Inflammatory macrophage treated with lipopolysaccharide for 1 hour (primary cell): ENCODE measurements around the gene NXF3.
"Not testable (repeated sequence)": the region's sequence is repeated elsewhere in the genome, so short reads cannot be mapped to it uniquely, and the experiment has no call there.

Experiments
- DNase-seq, 2 donors: peaks; one replicate each; pipeline ENCODE4 v3.0.0-alpha.2; 2020 to 2022

The NXF3 gene

GRCh38 chrX:103092942-103093341, at the start of gene NXF3:
Gene NXF3 (minus strand): TSS chrX:103093143. CDS start chrX:103093023, 120 bp downstream.
- DNase-seq, result no peak

GRCh38 chrX:103136528-103136927, 43.6 kb upstream of the NXF3 start:
- not testable (repeated sequence) for DNase-seq

- no peak for DNase-seq
These were observed 31.3 kb upstream of the NXF3 start for GRCh38 chrX:103124284-103124683.

DNA sequence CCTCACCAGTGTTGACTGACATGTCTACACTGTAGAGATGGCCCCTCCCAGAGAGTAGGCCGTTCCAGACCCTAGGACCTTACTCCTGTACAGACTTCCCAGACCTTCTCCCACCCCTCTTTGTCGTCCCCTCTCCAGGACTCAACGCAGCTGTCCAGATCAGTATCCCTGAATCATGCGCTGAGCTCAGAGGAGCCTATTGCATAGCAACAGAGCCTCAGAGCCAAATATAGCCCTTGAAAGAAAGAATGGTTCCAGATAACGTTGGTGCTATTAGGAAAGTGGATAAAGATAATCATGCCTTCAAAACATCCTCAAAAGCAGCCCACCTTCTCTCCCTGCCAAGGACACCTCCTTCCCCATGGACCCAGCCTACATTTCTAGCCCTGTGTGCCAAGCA, 27.8 kb upstream of the NXF3 start:
- no peak for DNase-seq

DNA sequence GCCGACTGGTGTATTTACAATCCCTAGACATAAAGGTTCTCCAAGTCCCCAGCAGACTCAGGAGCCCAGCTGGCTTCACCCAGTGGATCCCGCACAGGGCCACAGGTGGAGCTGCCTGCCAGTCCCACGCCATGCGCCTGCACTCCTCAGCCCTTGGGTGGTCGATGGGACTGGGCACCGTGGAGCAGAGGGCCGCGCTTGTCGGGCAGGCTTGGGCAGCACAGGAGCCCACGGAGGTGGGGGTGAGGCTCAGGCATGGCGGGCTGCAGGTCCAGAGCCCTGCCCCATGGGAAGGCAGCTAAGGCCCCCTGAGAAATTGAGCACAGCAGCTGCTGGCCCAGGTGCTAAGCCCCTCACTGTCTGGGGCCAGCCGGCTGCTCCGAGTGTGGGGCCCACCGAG, 24.0 kb upstream of the NXF3 start:
- DNase-seq, result not testable (repeated sequence)

GRCh38 chrX:103109497-103109896, 16.6 kb upstream of the NXF3 start:
- not testable (repeated sequence) for DNase-seq

- DNase-seq, result no peak
These were observed 14.9 kb upstream of the NXF3 start for GRCh38 chrX:103107836-103108235.

DNA sequence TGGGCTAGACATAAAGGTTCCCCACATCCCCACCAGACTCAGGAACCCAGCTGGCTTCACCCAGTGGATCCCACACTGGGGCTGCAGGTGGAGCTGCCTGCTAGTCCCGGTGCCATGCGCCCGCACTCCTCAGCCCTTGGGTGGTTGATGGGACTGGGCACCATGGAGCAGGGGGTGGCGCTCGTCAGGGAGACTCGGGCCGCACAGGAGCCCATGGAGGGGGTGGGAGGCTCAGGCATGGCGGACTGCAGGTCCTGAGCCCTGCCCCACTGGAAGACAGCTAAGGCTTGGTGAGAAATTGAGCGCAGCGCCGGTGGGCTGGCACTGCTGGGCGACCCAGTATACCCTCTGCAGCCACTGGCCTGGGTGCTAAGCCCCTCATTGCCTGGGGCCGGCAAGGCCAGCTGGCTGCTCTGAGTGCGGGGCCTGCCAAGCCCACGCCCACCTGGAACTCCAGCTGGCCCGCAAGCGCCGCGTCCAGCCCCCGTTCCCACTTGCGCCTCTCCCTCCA, 14.3 kb upstream of the NXF3 start:
- not testable (repeated sequence) for DNase-seq

GRCh38 chrX:103104370-103104769, 11.4 kb upstream of the NXF3 start:
- DNase-seq, result not testable (repeated sequence)

GRCh38 chrX:103103866-103104265, 10.9 kb upstream of the NXF3 start:
- not testable (repeated sequence) for DNase-seq

DNA sequence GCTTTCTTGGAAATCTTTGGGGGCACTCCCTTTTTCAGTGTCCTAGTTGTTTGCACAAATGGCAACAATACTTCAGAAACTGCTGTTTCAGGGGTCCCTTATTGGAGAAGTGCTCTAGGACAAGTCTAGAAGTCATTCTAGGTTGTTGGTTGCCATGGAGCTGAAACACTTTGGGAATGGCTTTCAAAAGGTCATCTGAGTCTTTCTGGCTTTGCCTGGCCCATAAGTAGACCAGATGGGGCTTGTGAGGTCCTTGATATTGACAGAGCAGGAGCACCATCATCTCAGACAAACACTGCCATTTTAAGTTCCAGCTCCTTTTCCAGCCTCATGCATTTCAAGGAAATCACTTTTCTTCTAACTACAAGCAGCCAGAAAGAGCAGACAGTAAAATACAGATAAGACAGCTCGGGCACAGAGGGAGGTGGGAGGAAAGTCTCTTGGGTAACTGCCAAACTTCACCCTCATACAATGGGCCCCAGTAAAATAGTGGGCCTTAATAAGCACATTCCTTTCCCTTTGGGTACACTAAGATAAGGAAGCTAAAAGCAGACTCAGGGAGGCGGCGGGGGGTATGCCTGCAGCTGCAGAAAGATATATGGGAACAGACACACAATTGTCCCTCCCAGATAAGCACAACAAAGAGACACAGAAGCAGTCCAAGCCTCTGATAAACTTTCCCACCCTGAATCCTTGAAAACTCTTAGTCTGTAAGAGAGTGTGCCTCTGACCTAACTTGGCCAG, 8.5 kb upstream of the NXF3 start:
- DNase-seq, result no peak

DNA sequence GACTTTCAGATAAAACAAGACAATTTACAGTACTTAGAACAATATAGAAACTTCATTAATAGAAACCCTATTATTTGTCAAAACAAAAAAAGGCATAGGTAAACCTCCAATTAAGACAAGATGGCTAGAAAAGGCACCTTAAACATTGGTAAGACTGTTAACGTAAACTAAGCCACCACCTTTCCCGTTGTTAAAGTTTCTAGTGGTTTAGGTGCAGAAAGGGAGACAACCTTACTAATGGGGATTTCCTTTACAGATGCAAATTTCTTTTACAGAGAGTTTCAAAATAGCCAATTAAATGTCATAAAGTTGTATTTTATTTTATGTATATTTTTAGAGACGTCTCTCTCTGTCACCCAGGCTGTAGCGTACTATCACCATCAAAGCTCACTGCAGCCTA, 7.5 kb upstream of the NXF3 start:
- no peak for DNase-seq

DNA sequence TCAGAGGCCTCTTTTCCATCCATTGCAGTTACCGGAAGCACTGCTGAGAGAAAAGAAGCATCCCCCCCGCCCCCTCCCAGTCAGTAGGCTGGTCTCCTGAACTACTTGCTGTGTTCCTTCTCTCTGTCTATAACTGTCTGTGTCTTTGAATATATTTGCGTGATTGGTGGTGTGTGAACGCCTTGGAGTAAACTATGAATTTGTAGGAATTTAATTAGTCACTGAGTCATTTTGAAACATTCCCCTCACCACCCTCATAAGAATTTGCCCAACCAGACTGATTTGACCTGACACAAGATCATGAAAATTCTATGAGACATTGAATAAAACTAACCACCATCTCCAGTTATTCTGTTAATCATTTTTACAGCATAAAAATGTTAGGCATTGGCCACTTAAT, 6.7 kb upstream of the NXF3 start:
- no peak for DNase-seq

- no peak for DNase-seq
These were observed 5.5 kb upstream of the NXF3 start for GRCh38 chrX:103098488-103098887.

- no peak for DNase-seq
These were observed 11.9 kb downstream of the NXF3 start for GRCh38 chrX:103081051-103081450.

DNA sequence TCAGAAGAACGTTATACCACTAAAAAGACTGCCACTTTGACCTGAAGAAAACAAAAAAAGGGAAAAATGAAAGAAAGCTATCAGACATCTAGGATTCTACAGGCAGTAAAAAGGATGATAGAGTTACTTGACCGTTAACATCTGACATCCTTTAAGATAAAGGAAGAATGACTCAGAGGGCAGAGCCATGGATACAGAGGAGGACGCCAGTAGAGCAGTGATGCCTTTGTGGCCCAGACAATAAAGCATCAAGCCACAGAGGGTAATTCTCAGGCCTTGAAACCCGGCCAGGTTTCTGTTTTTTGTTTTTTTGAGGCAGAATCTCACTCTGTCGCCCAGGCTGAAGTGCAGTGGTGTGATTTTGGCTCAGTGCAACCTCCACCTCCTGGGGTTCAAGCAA, 19.5 kb downstream of the NXF3 start:
- no peak for DNase-seq

- no peak for DNase-seq
These were observed 26.3 kb downstream of the NXF3 start for GRCh38 chrX:103066606-103067005.

- no peak for DNase-seq
These were observed 29.0 kb downstream of the NXF3 start, which contains the start of gene BEX1 for GRCh38 chrX:103063918-103064434. Gene BEX1 (minus strand): TSS chrX:103064171. CDS start chrX:103063274, 897 bp downstream.

GRCh38 chrX:103063191-103063845, 29.6 kb downstream of the NXF3 start:
- peak in 1 of 2 donors; percentile 2 for DNase-seq

GRCh38 chrX:103061486-103061885, 31.5 kb downstream of the NXF3 start:
- no peak for DNase-seq

- DNase-seq, result no peak
These were observed 36.0 kb downstream of the NXF3 start for GRCh38 chrX:103056902-103057301.

- DNase-seq, result no peak
These were observed 40.3 kb downstream of the NXF3 start for GRCh38 chrX:103052625-103053024.

DNA sequence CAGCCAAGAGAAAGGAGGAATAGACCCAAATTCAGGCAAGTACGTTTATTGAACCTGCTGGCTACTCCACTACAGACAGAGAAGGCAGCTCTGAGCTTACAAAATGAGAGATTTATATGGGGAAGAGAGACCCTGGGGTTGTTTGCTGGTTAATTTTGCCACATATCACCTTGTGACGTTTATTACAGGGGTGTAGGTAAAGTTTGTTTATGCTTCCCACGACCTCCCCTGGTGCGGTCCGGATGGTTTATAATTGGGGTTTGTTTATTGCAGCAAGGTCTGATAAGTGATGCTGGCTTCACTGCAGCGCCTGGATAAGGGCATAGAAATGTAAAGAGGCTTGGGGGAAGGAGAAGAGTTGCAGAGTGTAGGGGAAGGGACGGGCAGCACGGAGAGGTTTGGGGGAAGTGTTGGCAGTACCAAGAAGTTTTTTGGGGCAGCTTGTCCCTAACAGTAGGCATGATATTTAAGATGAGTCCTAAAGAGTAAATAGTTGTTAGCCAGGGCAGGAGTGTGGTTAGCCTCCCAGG, 41.6 kb downstream of the NXF3 start:
- no peak for DNase-seq

GRCh38 chrX:103033371-103033770, 59.6 kb downstream of the NXF3 start:
- not testable (repeated sequence) for DNase-seq
